AG04449 (cell line): ENCODE measurements around the gene TSPAN10.
A peak's percentile ranks its signal among the peaks of the same experiment; 100 is the strongest.
"Not testable (repeated sequence)": the region's sequence is repeated elsewhere in the genome, so short reads cannot be mapped to it uniquely, and the experiment has no call there.

Experiments used
- CTCF ChIA-PET: fragments of 350-600 bp; formaldehyde crosslinking; extraction: SDS; loops from one replicate; lab custom pipeline; 2021; ENCODE audit warnings: antibody characterized with exemption; lab: Yijun Ruan, JAX
- POLR2A ChIA-PET: fragments of 400-600, 350-600 bp; formaldehyde crosslinking; extraction: SDS; loops from one replicate; lab custom pipeline; 2020; ENCODE audit warnings: antibody characterized with exemption, inconsistent platforms; lab: Yijun Ruan, JAX
- DNase-seq: peaks from one replicate; pipeline ENCODE4 v3.0.0-alpha.2; 2010; ENCODE audit warnings: low read depth, low spot score
- H3K4me3 ChIP-seq: 2 replicates; pipeline ENCODE4 v1.5.1; 2011; ENCODE audit warnings: low read depth, mild to moderate bottlenecking, control low read depth, low read length
- TF ChIP-seq, protein P1 (sequence below): IDR thresholded peaks from one replicate; pipeline ENCODE4 v1.5.1; 2011; ENCODE audit warnings: mild to moderate bottlenecking, moderate library complexity, low read length, control low read depth, inconsistent platforms; ENCODE audit not compliant: insufficient read depth; ENCODE audit errors: missing control alignments

Gene TSPAN10

GRCh38 chr17:81675515-81676221, 38.7 kb downstream of the TSPAN10 start:
- DNase-seq = not testable (repeated sequence)

GRCh38 chr17:81676906-81677305, 39.9 kb downstream of the TSPAN10 start:
- DNase-seq = no peak
- H3K4me3 ChIP-seq = no peak overlapping the region
- TF ChIP-seq, protein P1, sequence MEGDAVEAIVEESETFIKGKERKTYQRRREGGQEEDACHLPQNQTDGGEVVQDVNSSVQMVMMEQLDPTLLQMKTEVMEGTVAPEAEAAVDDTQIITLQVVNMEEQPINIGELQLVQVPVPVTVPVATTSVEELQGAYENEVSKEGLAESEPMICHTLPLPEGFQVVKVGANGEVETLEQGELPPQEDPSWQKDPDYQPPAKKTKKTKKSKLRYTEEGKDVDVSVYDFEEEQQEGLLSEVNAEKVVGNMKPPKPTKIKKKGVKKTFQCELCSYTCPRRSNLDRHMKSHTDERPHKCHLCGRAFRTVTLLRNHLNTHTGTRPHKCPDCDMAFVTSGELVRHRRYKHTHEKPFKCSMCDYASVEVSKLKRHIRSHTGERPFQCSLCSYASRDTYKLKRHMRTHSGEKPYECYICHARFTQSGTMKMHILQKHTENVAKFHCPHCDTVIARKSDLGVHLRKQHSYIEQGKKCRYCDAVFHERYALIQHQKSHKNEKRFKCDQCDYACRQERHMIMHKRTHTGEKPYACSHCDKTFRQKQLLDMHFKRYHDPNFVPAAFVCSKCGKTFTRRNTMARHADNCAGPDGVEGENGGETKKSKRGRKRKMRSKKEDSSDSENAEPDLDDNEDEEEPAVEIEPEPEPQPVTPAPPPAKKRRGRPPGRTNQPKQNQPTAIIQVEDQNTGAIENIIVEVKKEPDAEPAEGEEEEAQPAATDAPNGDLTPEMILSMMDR = no peak
- ChIA-PET POLR2A (no interaction called here), CTCF (interaction anchor here (1.6 to 1.9 kb wide), 2 partner anchors 8 to 12 kb away, joined by 7 to 9 read pairs; no protein-coding TSS in a partner anchor)

More at GRCh38 chr17:81675515-81676221, 38.7 kb downstream of the TSPAN10 start:
- ChIA-PET CTCF (interaction anchor here (0.8 to 1.9 kb wide), 9 partner anchors 8 to 179 kb away, joined by 3 to 9 read pairs (median 4); partner anchors contain the start of genes ARL16 and HGS), POLR2A (interaction anchor here (0.9 to 1.2 kb wide), 3 partner anchors 9 to 34 kb away, joined by 3 to 4 read pairs (median 4); partner anchors contain the start of genes CCDC137 and OXLD1)
- not testable (repeated sequence) for H3K4me3 ChIP-seq
- TF ChIP-seq, protein P1 = peak; percentile 40

DNA sequence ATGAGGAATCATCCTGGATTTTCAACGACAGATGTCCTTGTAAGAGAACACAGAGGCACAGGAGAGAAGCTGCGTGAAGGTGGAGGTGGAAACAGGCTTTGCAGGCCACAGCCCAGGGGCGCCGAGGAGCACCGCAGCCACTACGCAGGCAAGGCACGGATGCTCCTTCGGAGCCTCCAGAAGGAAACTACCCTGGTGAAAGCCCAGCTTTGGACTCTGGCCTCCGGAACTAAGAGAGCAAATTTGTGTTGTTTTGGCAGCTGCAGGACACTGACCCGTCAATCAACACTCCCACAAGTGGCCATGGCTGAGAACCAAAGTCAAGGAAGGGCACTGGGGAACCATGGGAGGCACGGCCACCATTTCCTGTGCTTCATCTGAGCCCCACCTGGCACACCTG, 43.2 kb downstream of the TSPAN10 start:
- CTCF ChIA-PET = interaction anchor here (1.2 kb wide), 1 partner anchor 24 kb away, joined by 5 read pairs; the partner anchor contains the start of gene MRPL12
- POLR2A ChIA-PET = no interaction called here
- no peak overlapping the region for H3K4me3 ChIP-seq
- no peak for DNase-seq
- TF ChIP-seq, protein P1 = no peak

- ChIA-PET CTCF (interaction anchor here (2.6 kb wide), 1 partner anchor 9 kb away, joined by 7 read pairs; no protein-coding TSS in a partner anchor), POLR2A (no interaction called here)
- peak overlapping the region; percentile 12 for H3K4me3 ChIP-seq
- TF ChIP-seq, protein P1 = no peak
- DNase-seq = no peak
Observed at GRCh38 chr17:81681672-81682071, 44.7 kb downstream of the TSPAN10 start.

DNA sequence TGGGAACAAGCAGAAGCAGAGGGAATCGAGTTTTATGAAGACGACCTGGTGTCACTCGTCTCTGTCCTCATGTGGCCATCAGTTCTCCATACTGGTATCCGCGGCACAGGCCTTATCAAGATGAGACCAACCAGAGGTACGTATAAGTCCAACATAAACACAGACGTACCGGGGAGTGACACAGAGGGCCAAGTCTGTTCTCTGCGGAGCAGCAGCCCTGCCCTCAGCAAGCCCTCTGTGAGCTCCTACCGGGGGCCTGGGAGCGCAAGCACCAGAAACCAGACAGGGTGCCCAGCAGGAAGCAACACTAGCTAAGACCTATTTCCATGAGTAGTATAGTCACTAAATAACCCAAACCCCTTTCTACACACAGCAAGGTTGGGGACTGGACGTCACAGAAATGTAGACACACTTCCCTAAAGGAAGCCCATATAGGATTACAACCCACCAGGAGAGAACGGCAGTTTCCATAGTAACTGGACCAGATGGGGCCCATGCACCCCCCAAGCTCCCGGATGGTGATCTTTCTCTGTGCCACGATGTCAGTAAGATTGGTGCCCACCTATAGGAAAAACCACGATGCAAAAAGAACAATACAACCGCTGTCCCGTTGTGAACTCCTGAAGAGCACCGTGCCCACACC, 45.7 kb downstream of the TSPAN10 start:
- DNase-seq = no peak
- CTCF ChIA-PET = interaction anchor here (1.3 to 2.6 kb wide), 4 partner anchors 8 to 81 kb away, joined by 3 to 7 read pairs (median 4); no protein-coding TSS in a partner anchor
- TF ChIP-seq, protein P1 = no peak
- POLR2A ChIA-PET = interaction anchor here (1.2 to 3.6 kb wide), 3 partner anchors 20 to 170 kb away, joined by 3 to 26 read pairs (median 3); partner anchors contain the start of genes ACTG1 and MRPL12
- H3K4me3 ChIP-seq = peak overlapping the region; percentile 89
